ENCODE results near the gene RAB14.

The RAB14 gene

GRCh38 chr9:121216271-121216805 is 14.7 kb upstream of the RAB14 start:
- peaks cover 20% of the 10 kb centered on the region for H3K4me1 ChIP-seq (ENCODE audit: control insufficient read depth, low read length)
- H3K36me3 ChIP-seq (ENCODE audit: control insufficient read depth, low read length): peaks cover 3% of the 10 kb centered on the region
- H4K20me1 ChIP-seq (ENCODE audit: control insufficient read depth, insufficient read depth, low read depth, low read length): no peaks in the 10 kb centered on the region
- H3K27me3 ChIP-seq (ENCODE audit: control insufficient read depth, low read length): no peaks in the 10 kb centered on the region
- H3F3A ChIP-seq (ENCODE audit: control insufficient read depth, insufficient read depth): no peaks in the 10 kb centered on the region
- no peaks in the 10 kb centered on the region for H3K9me3 ChIP-seq (ENCODE audit: control insufficient read depth, insufficient read depth, low read length)
- H3K79me2 ChIP-seq (ENCODE audit: control insufficient read depth, low read length): no peaks in the 10 kb centered on the region
- no peaks in the 10 kb centered on the region for H3K9me2 ChIP-seq (replicated peaks; ENCODE audit: control insufficient read depth, low read length)
- no peak overlapping the region for H3K4me3 ChIP-seq (ENCODE audit: low read length)
- H3K27ac ChIP-seq (ENCODE audit: low read depth, low read length): no peak overlapping the region
- no peak for TF ChIP-seq EZH2phosphoT487 (IDR thresholded peaks at IDR 0.05; ENCODE audit: borderline replicate concordance, low read length)
- TF ChIP-seq CTCF (IDR thresholded peaks at IDR 0.05; ENCODE audit: low read depth, low read length, poor library complexity, severe bottlenecking): no peak
- H3K4me2 ChIP-seq (ENCODE audit: low read length): no peak overlapping the region

GRCh38 chr9:121214005-121214404 is 12.3 kb upstream of the RAB14 start:
- TF ChIP-seq EZH2phosphoT487 (IDR thresholded peaks at IDR 0.05; ENCODE audit: borderline replicate concordance, low read length) (no peak), CTCF (IDR thresholded peaks at IDR 0.05; ENCODE audit: low read depth, low read length, poor library complexity, severe bottlenecking) (no peak)
- no peak overlapping the region for H3K27ac ChIP-seq (ENCODE audit: low read depth, low read length)
- H3K27me3 ChIP-seq (ENCODE audit: control insufficient read depth, low read length): no peaks in the 10 kb centered on the region
- no peaks in the 10 kb centered on the region for H3K9me2 ChIP-seq (replicated peaks; ENCODE audit: control insufficient read depth, low read length)
- peaks cover 7% of the 10 kb centered on the region for H3K36me3 ChIP-seq (ENCODE audit: control insufficient read depth, low read length)
- no peaks in the 10 kb centered on the region for H3K79me2 ChIP-seq (ENCODE audit: control insufficient read depth, low read length)
- peaks cover 23% of the 10 kb centered on the region for H3K4me1 ChIP-seq (ENCODE audit: control insufficient read depth, low read length)
- no peaks in the 10 kb centered on the region for H3K9me3 ChIP-seq (ENCODE audit: control insufficient read depth, insufficient read depth, low read length)
- peaks cover 5% of the 10 kb centered on the region; the same call in 1 of the 2 replicates for H3F3A ChIP-seq (ENCODE audit: control insufficient read depth, insufficient read depth)
- H4K20me1 ChIP-seq (ENCODE audit: control insufficient read depth, insufficient read depth, low read depth, low read length): no peaks in the 10 kb centered on the region
- no peak overlapping the region for H3K4me2 ChIP-seq (ENCODE audit: low read length)
- no peak overlapping the region for H3K4me3 ChIP-seq (ENCODE audit: low read length)

- Histone ChIP-seq H3K4me3 (ENCODE audit: low read length) (peak overlapping the region; percentile 50), H3K36me3 (ENCODE audit: control insufficient read depth, low read length) (peaks cover 8% of the 10 kb centered on the region), H3K4me1 (ENCODE audit: control insufficient read depth, low read length) (peaks cover 30% of the 10 kb centered on the region), H3K79me2 (ENCODE audit: control insufficient read depth, low read length) (0 out of 2 replicates have a peak, but pooled peaks cover under 1% of the 10 kb centered on the region), H3K27me3 (ENCODE audit: control insufficient read depth, low read length) (no peaks in the 10 kb centered on the region), H3K4me2 (ENCODE audit: low read length) (peak overlapping the region; percentile 62), H3F3A (ENCODE audit: control insufficient read depth, insufficient read depth) (peaks cover 5% of the 10 kb centered on the region; the same call in 1 of the 2 replicates), H4K20me1 (ENCODE audit: control insufficient read depth, insufficient read depth, low read depth, low read length) (no peaks in the 10 kb centered on the region), H3K9me2 (replicated peaks; ENCODE audit: control insufficient read depth, low read length) (no peaks in the 10 kb centered on the region), H3K9me3 (ENCODE audit: control insufficient read depth, insufficient read depth, low read length) (no peaks in the 10 kb centered on the region), H3K27ac (ENCODE audit: low read depth, low read length) (peak overlapping the region; percentile 44)
- TF ChIP-seq CTCF (IDR thresholded peaks at IDR 0.05; ENCODE audit: low read depth, low read length, poor library complexity, severe bottlenecking): peak; percentile 96
- no peak for TF ChIP-seq EZH2phosphoT487 (IDR thresholded peaks at IDR 0.05; ENCODE audit: borderline replicate concordance, low read length)
These were observed 11.6 kb upstream of the RAB14 start for GRCh38 chr9:121213136-121213806.

Measured in DOHH2 (cell line).